Measurements from ENCODE around the gene NPM3.
"Not testable (repeated sequence)": the region's sequence is repeated elsewhere in the genome, so short reads cannot be mapped to it uniquely, and the experiment has no call there.

NPM3 gene

GRCh38 chr10:101803511-101803910 lies 20.3 kb upstream of the NPM3 start:
- DNase-seq, result no peak

GRCh38 chr10:101797403-101798059 lies 14.3 kb upstream of the NPM3 start:
- DNase-seq, result no peak

GRCh38 chr10:101793526-101793925 lies 10.3 kb upstream of the NPM3 start:
- DNase-seq, result no peak

- no peak for DNase-seq
Measured at GRCh38 chr10:101789686-101790085, 6.4 kb upstream of the NPM3 start.

GRCh38 chr10:101789231-101789630 lies 6.0 kb upstream of the NPM3 start:
- not testable (repeated sequence) for DNase-seq

- DNase-seq, result no peak
Measured at GRCh38 chr10:101785801-101786200, 2.6 kb upstream of the NPM3 start.

GRCh38 chr10:101784558-101784957 lies 1.3 kb upstream of the NPM3 start:
- DNase-seq, result no peak

- DNase-seq, result no peak
Measured at GRCh38 chr10:101783736-101784118, 481 bp upstream of the NPM3 start.

GRCh38 chr10:101781984-101782810 lies 1.0 kb downstream of the NPM3 start:
- no peak for DNase-seq

GRCh38 chr10:101781655-101781983 lies 1.6 kb downstream of the NPM3 start:
- DNase-seq, result no peak

GRCh38 chr10:101780818-101781654 lies 2.2 kb downstream of the NPM3 start:
- DNase-seq, result peak; percentile 7

- no peak for DNase-seq
Measured at GRCh38 chr10:101780187-101780817, 2.9 kb downstream of the NPM3 start.

- peak; percentile 5 for DNase-seq
Measured at GRCh38 chr10:101779544-101780186, 3.6 kb downstream of the NPM3 start.

- no peak for DNase-seq
Measured at GRCh38 chr10:101778781-101779543, 4.3 kb downstream of the NPM3 start.

- no peak for DNase-seq
Measured at GRCh38 chr10:101778151-101778780, 5.0 kb downstream of the NPM3 start.

GRCh38 chr10:101777619-101778145 lies 5.6 kb downstream of the NPM3 start:
- DNase-seq, result no peak

GRCh38 chr10:101776161-101776817 lies 7.0 kb downstream of the NPM3 start:
- no peak for DNase-seq

GRCh38 chr10:101775273-101776160 lies 7.7 kb downstream of the NPM3 start, which contains the start of gene FGF8:
FGF8 (minus strand) TSS chr10:101776114; CDS start chr10:101775900, 214 bp downstream.
- no peak for DNase-seq

- DNase-seq, result no peak
Measured at GRCh38 chr10:101774589-101775272, 8.5 kb downstream of the NPM3 start.

Data from DMS79 treated with DMSO at 0.1 percent for 48 hours (cell line).